Nephron (organoid): ENCODE measurements around the gene YARS1.

ENCODE experiments used
- H3K27ac Mint-ChIP-seq, 3 experiments: 2 replicates each; pipeline ENCODE4 v1.8.0; 2020; ENCODE audit warnings: mixed read lengths in 3 of 3, mild to moderate bottlenecking in 2 of 3, moderate library complexity in 1 of 3
- H3K27me3 Mint-ChIP-seq: 2 replicates; pipeline ENCODE4 v1.8.0; 2021; ENCODE audit warnings: low read depth, mild to moderate bottlenecking, moderate library complexity, mixed read lengths
- H3K36me3 Mint-ChIP-seq: 2 replicates; pipeline ENCODE4 v1.8.0; 2020; ENCODE audit warnings: low read depth, mixed read lengths
- H3K4me1 Mint-ChIP-seq: 2 replicates; pipeline ENCODE4 v1.8.0; 2020; ENCODE audit warnings: mixed read lengths
- H3K4me3 Mint-ChIP-seq, 3 experiments: 2 replicates each; pipeline ENCODE4 v1.8.0; 2020; ENCODE audit warnings: mild to moderate bottlenecking in 3 of 3, mixed read lengths in 3 of 3, moderate library complexity in 2 of 3
- H3K9me3 Mint-ChIP-seq: 2 replicates; pipeline ENCODE4 v1.8.0; 2020; ENCODE audit warnings: mixed read lengths
- CTCF ChIP-seq, 3 experiments: fragments of 200-600 bp; sonication (generic); IDR thresholded peaks; one replicate each; pipeline ENCODE4 v1.5.0; 2021; ENCODE audit warnings: antibody characterized with exemption in 3 of 3; ENCODE audit not compliant: unreplicated experiment in 3 of 3

The YARS1 gene

GRCh38 chr1:32769524-32770220, 47.5 kb downstream of the YARS1 start:
- H3K27me3 Mint-ChIP-seq: no peaks in the 10 kb centered on the region
- no peak for TF ChIP-seq CTCF (IDR thresholded peaks at IDR 0.05; ENCODE audit: unreplicated experiment in 3 of 3)
- peaks cover 27% of the 10 kb centered on the region for H3K36me3 Mint-ChIP-seq
- H3K4me3 Mint-ChIP-seq: no peak overlapping the region
- peaks cover 63% of the 10 kb centered on the region for H3K4me1 Mint-ChIP-seq
- no peaks in the 10 kb centered on the region for H3K9me3 Mint-ChIP-seq
- H3K27ac Mint-ChIP-seq: no peak overlapping the region

- peak overlapping the region in 2 of 3 experiments; percentile 59 to 74 for H3K27ac Mint-ChIP-seq
- TF ChIP-seq CTCF (IDR thresholded peaks at IDR 0.05; ENCODE audit: unreplicated experiment in 3 of 3): no peak
- peaks cover 54% of the 10 kb centered on the region for H3K4me1 Mint-ChIP-seq
- peaks cover 2% of the 10 kb centered on the region for H3K27me3 Mint-ChIP-seq
- peak overlapping the region in 2 of 3 experiments; percentile 64 to 70 for H3K4me3 Mint-ChIP-seq
- H3K9me3 Mint-ChIP-seq: no peaks in the 10 kb centered on the region
- H3K36me3 Mint-ChIP-seq: peaks cover 25% of the 10 kb centered on the region
These were observed 48.9 kb downstream of the YARS1 start for GRCh38 chr1:32768110-32768850.

- Mint-ChIP-seq H3K36me3 (peaks cover 21% of the 10 kb centered on the region), H3K27me3 (peaks cover 4% of the 10 kb centered on the region), H3K4me1 (peaks cover 50% of the 10 kb centered on the region), H3K4me3 (peak overlapping the region; percentile 64 to 72 (median 70)), H3K9me3 (no peaks in the 10 kb centered on the region), H3K27ac (peak overlapping the region; percentile 51 to 74 (median 59))
- TF ChIP-seq CTCF (IDR thresholded peaks at IDR 0.05; ENCODE audit: unreplicated experiment in 3 of 3): no peak
These were observed 49.5 kb downstream of the YARS1 start for GRCh38 chr1:32767641-32768040.

GRCh38 chr1:32767156-32767555, 50.0 kb downstream of the YARS1 start:
- Mint-ChIP-seq H3K4me1 (peaks cover 48% of the 10 kb centered on the region), H3K27me3 (peaks cover 4% of the 10 kb centered on the region), H3K27ac (peak overlapping the region; percentile 51 to 74 (median 59)), H3K36me3 (peaks cover 22% of the 10 kb centered on the region), H3K4me3 (peak overlapping the region; percentile 64 to 72 (median 70)), H3K9me3 (no peaks in the 10 kb centered on the region)
- TF ChIP-seq CTCF (IDR thresholded peaks at IDR 0.05; ENCODE audit: unreplicated experiment in 3 of 3): no peak

GRCh38 chr1:32766328-32766972, 50.7 kb downstream of the YARS1 start:
- Mint-ChIP-seq H3K27me3 (peaks cover 4% of the 10 kb centered on the region), H3K4me3 (peak overlapping the region; percentile 64 to 72 (median 70)), H3K27ac (peak overlapping the region; percentile 51 to 91 (median 74)), H3K36me3 (peaks cover 25% of the 10 kb centered on the region), H3K9me3 (no peaks in the 10 kb centered on the region), H3K4me1 (peaks cover 55% of the 10 kb centered on the region)
- TF ChIP-seq CTCF (IDR thresholded peaks at IDR 0.05; ENCODE audit: unreplicated experiment in 3 of 3): no peak
